Esophagus squamous epithelium (tissue), 4 donors: ENCODE measurements around the gene SYTL2.

Experiments used
- CTCF ChIP-seq, 6 experiments: fragments of 450-650 bp in 4 of 6; fragments of 200-600 bp in 2 of 6; sonication (generic) in 2 of 6; IDR thresholded peaks; one replicate each; pipeline ENCODE4 v1.5.1; 2016 to 2019; ENCODE audit warnings: antibody characterized with exemption in 6 of 6, mild to moderate bottlenecking in 4 of 6, moderate library complexity in 4 of 6
- POLR2A ChIP-seq, 4 donors: fragments of 450-650 bp; IDR thresholded peaks; one replicate each; pipeline ENCODE4 v1.6.1; 2017; ENCODE audit warnings: antibody characterized with exemption in 4 of 4, mild to moderate bottlenecking in 4 of 4, moderate library complexity in 3 of 4

GRCh38 chr11:85664615-85665481, 146.1 kb downstream of the SYTL2 start, which contains the start of gene CREBZF:
- TF ChIP-seq CTCF (IDR thresholded peaks at IDR 0.05): peak in 2 of 6 experiments; percentile 3 to 23
- peak in 3 of 4 donors; percentile 90 to 98 (median 93) for TF ChIP-seq POLR2A (IDR thresholded peaks at IDR 0.05)
